GM19372 (cell line): ENCODE measurements around the gene ACACA.

ENCODE experiments used
- ATAC-seq: cut with Tn5 transposase; IDR thresholded peaks from one replicate; pipeline ENCODE4 v1.9.1; 2021; ENCODE audit warnings: mild to moderate bottlenecking, low read depth, moderate library complexity; ENCODE audit not compliant: unreplicated experiment

ACACA gene

DNA sequence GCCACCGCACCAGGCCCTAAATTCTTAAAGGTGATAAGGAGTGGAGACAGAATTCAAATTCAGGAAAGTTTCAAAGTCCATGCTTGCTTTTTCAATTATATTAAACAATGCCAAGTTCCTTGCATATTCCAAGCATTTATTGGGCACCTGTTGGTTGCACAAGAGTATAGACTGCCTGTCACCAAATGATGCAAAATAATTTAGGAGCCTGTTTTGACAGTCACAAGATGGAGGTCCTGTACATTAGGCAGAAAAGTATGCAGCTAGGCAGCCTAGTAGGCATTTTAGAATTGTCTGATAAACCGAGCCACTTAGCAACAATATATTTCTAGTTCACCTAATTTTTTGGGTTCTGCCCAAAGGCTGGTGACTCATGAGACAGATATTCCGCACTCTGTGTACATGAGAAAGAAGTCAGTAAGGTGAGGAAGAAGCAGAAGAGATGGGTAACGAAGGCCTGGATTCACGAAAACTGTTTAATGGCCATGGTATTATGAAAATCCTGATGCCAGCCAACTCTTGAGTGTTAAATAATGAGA is 7.3 kb downstream of the ACACA start:
- ATAC-seq = no peak

DNA sequence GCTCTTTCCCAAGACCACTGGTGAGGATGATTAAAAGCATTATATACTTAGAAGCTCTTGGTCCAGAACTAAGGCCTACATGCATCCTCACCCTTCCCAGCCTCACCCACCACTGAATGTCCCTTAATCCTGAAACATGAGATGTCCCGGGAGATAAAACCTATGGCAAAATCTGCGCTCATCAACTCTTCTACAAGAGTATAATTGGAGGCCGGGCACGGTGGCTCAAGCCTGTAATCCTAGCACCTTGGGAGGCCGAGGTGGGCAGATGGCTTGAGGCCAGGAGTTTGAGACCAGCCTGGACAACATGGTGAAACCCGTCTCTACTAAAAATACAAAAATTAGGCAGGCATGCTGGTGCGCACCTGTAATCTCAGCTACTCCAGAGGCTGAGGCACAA is 13.3 kb downstream of the ACACA start:
- no peak for ATAC-seq

- no peak for ATAC-seq
These were observed 14.5 kb downstream of the ACACA start for GRCh38 chr17:37392024-37392590.

- no peak for ATAC-seq
These were observed 15.5 kb downstream of the ACACA start for GRCh38 chr17:37391146-37391545.

GRCh38 chr17:37389160-37389559 is 17.5 kb downstream of the ACACA start:
- no peak for ATAC-seq

GRCh38 chr17:37388266-37388665 is 18.4 kb downstream of the ACACA start:
- ATAC-seq = no peak

DNA sequence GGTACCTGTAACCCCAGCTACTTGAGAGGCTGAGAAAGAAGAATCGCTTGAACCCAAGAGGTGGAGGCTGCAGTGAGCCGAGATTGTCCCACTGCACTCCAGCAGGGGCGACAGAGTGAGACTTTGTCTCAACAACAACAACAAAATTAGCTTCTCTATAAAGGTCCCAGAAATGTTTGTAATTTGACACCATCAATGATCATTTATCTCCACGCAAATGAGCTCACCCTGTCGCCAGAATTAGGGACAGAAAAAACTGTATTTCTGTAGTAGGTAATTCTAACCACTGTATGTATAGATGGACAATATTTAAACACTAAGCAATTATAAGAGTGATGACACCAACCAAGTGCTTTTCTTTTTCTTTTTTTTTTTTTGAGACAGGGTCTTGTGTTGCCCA is 20.2 kb downstream of the ACACA start:
- ATAC-seq = no peak

DNA sequence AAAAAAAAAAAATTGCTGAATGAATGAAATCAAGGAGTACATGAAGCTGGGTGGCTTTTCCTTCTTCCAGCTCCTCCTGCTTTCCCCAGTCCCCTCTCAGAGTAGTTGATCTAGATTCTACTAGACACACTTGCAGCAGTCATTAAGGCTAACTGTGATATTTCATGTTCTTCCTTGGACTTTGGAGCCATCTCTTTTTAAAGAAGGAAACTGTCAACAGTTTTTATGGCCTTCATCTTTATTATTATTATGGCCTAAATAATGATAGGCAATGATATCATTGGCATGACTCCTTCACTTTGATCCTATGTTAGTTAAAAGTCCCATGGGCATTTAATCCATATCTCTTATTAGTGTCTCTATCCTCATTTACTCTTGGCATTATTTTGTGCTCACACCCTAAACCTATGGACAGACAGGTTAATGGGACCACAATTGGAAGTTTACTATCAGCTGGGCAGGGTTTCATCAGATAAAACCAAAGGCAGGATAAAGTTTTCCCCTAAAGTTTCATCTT is 21.1 kb downstream of the ACACA start:
- ATAC-seq = no peak

- no peak for ATAC-seq
These were observed 22.0 kb downstream of the ACACA start for GRCh38 chr17:37384560-37385149.

DNA sequence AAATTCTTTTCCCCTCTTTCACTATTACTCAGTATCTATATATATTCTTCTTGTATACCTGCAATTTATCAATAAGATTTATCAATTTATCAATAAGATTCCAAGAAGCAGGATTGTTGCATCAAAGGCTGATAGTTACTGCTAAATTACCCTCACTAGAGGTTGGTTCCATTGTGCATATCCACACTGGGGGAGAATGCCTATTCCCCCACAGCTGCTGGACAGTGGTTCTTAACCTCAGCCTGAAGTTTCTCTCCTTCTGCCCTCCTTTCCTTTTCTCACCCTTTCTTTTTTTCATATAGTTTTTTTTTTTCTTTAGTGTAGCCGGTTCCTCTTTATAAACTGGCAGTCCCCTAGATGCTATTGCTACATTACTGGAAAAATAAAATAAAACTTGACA is 24.6 kb downstream of the ACACA start:
- no peak for ATAC-seq

DNA sequence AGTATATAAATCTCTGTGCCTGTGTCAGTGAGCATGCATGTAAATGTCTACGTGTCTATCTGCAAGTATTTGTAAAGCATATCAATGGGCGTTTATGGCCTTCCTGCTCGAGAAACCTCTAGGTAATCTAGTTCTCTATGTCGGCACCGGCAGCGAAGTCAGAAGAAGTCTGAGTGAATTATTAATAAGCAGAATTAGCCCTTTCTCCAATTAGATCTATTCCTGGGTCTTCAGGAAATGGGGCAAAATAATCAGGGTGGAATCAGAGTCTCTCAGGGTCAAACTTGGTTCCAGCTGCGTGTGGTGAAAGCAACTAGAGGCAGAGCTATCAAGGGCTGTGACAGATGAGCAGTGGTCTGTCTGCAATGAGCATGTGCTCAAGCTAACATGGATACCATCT is 30.9 kb downstream of the ACACA start, which contains the start of gene C17orf78:
TSS of gene C17orf78 (plus strand) at position 280 of the 400 bp plus-strand sequence. CDS start at position 388, 108 bp downstream.
- ATAC-seq = no peak

GRCh38 chr17:37373530-37374159 is 33.0 kb downstream of the ACACA start:
- no peak for ATAC-seq

- ATAC-seq = no peak
These were observed 38.1 kb downstream of the ACACA start for GRCh38 chr17:37368577-37368976.

DNA sequence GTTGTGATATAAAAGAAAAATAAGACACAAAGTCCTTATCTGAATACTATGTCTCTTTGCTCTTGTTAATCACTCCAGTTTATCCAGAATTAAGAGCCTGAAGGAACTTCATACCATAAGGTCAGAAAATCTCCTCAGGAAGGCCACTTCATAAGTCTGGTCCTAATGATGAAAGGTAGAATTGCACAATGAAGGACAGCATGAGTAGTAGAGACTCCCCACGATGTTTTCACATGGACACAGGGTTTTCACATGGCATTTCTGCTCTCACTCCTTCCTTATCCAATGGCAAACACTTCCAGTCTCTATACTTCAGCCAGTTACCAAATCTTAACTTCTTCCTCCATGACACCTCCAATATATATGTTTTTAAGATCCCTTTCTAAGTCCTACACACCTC is 41.0 kb downstream of the ACACA start:
- ATAC-seq = no peak

DNA sequence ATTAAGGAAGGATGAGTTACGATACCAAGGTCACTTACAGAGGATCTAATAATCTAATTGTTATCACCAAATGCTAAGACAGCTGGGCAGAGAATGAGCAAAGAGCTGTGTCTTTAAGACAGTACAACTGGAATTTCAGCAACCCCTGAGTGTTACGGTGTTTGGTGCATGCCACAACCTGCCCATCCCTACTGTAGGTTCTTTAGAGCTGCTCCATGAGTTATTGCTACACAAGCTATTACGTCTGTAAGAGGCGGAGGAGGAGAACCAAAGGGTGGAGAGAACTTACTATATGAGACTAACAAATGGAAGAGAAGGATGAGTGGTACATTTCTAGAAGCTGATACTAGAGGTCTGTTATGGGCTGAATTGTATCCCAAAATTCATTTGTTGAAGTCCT is 45.1 kb downstream of the ACACA start:
- no peak for ATAC-seq

DNA sequence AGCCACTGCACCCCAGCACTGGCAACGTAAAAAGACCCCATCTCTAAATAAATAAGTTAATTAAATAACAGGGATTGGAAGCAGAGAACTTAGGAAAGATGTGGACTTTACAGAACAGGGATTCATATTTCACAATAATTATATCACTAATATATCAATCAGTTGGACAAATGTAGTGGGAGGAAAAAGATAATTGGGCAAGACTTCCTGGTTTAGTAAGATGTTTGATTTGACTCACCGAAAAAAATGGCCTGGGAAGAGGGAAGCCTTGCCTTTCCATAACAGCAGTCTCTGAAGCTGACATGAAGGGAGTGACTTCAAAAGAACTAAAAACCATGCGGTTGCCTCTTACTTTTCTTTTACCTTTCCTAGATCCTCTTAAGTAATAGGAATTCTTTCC is 46.0 kb downstream of the ACACA start:
- no peak for ATAC-seq

GRCh38 chr17:37359682-37360188 is 46.9 kb downstream of the ACACA start:
- no peak for ATAC-seq

DNA sequence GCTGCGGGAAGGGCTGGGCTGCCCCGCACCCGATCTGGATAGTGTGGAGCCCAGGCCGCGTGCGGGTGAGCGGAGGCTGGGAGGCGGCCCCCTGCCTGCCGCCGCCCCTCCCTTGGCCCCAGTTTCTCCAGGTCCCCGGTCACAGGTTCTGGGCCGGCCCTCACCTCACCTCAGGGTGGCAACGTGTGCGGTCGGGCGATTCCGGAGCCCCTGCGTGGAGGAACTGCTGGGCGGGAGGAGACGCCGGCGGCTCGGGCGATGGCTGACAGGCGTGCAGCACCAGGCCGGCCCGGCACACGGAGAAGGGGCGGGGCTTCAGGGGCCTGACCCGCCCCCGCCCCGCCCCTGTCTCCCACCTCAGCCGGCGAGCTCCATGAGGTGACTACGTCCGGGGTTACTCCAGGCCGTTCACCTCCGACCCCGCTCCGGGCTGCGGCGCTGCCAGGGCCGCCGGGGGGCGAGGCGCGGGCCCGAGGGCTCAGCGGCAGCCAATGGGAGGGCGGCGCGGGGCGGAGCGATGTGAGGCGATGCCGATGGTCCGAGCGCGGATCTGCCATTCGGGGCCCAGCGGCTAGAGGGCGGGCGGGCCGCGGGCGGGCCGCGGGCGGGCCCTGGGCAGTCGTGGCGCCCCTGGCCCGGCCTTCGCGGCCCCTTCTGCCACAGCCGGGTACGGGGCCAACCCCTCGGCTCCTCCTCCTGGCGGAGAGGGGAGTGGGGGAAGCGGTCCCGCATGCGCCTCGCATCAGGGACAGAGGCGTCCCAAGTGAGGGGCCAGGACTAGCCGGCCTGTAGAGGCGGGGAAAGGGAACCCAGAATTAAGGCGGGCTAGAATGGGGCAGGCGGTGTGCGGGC is 47.6 kb downstream of the ACACA start:
- peak; percentile 86 for ATAC-seq

GRCh38 chr17:37358098-37358829 is 48.4 kb downstream of the ACACA start:
- peak; percentile 7 for ATAC-seq
